T47D (cell line): ENCODE measurements around the gene KIF18B.
A peak's percentile ranks its signal among the peaks of the same experiment; 100 is the strongest.

Experiments used
- DNase-seq, 2 experiments: peaks; one replicate each; pipeline versions ENCODE4 v3.0.0 to v3.0.0-alpha.2; 2011 to 2012; ENCODE audit warnings: low read depth in 1 of 2, low spot score in 1 of 2
- JUND ChIP-seq: IDR thresholded peaks from 2 replicates; pipeline ENCODE4 v1.6.1; 2012; ENCODE audit warnings: low read depth
- in situ Hi-C: cut with HindIII; loops from 2 replicates; pipeline ENCODE4 v1.10.0; 2016; ENCODE audit warnings: low sequenced_read_pairs, low pct_unique_long_range_greater_than_20kb

KIF18B gene

DNA sequence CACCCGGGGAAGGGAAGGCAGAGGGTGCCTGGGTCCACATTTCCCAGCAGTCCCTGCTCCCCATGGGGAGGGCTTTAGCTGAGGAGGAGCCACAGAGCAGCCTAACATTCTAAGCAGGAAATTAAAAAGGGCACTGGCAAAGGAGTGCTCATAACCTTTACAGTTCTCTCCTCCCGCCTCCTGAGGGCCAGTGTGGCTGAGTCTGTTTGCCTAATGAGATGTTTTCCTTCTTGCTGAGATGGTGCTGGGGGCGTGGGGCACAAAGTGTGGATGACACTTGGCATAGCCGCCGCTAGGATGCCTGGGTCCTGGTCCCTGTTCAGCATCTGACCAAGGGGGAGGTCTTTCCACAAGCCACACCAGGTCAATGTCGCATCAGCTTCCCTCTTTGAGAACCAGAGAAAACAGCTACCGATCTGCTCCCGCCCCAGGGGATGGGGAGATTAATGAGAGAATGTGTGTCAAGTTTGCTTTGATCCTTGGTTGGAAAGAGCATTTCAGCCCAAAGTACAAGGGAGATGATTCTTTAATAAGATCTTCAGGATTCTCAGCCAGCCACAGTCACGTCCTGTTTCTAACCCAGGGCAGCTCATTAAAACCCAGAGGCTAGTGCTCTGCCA is 5.8 kb downstream of the KIF18B start:
- TF ChIP-seq JUND, result no peak
- in situ Hi-C loops, result no loop called here
- peak; percentile 60 to 86 for DNase-seq

DNA sequence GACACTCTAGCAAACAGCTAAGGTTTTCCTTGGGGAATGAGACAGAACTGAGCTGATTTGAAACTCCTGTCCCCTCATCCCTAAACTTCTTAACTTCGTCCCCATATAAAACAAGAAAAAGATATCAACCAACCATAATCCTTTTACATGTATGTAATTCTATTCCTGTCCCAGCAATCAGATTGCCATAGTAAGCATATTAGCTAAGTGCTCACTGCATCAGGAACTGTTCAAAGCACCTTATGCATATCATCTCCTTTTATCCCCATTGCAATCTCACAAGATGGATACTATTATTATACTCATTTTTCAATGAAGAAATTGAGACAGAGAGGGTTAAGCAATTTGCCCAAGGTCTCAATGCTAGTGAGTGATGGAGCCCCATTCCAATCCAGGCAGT is 6.8 kb downstream of the KIF18B start:
- in situ Hi-C loops, result no loop called here
- no peak for TF ChIP-seq JUND
- DNase-seq, result no peak

DNA sequence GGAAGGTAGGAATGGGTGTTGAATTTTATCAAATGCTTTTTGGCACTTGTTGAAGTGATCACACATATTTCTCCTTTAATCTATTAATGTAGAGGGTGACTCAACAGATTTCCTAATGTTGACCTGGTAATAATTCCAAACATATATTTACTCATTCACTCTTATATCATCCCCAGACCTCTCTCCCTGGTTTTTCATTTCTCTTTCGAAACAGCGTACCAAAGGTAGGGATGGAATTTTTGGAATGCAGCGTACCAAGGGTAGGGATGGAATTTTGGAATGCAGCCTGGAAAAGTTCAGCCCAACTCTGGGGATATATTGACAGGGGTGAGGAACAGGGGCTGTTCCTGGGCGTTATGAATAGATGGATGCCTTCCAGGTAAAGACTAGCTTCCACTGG is 7.3 kb downstream of the KIF18B start:
- in situ Hi-C loops, result no loop called here
- TF ChIP-seq JUND, result no peak
- peak; percentile 53 to 71 for DNase-seq

DNA sequence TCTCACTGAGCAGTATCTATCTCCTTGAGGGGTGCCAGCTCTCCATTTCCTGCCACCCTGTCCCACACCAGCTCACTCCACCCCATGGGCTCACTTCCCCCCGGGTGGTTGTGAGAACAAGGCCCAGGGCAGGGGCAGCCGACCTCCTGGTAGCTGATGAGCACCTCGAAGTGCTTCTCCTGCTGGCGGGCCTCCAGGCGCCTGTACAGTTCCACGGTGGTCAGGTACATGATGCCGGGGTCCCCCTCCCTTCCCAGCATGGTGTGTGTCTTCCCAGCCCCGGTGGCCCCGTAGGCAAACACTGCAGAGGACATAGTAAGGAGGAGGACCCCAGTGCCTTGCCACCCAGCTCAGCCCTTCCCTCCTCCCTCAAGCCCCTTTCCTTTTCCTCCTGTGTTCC is 12.5 kb downstream of the KIF18B start:
- TF ChIP-seq JUND, result no peak
- in situ Hi-C loops, result no loop called here
- no peak for DNase-seq

DNA sequence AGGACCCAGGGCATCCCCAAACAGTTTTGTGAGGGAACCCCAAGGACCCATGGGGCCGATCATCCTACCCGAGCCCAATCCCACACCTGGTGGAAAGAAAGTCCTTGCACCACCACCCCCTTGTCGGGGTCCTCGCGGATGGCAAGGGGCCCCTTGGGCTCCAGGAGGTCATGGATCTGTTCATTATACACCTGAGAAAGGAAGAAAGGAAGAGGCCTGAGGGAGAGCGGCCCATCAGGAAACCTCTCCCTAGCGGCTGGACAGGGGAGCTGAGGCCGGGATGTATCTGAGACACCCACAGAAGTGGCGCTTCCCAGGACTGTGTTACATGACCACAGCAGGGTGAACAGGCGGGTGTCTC is 12.8 kb downstream of the KIF18B start:
- no peak for DNase-seq
- in situ Hi-C loops, result no loop called here
- no peak for TF ChIP-seq JUND

DNA sequence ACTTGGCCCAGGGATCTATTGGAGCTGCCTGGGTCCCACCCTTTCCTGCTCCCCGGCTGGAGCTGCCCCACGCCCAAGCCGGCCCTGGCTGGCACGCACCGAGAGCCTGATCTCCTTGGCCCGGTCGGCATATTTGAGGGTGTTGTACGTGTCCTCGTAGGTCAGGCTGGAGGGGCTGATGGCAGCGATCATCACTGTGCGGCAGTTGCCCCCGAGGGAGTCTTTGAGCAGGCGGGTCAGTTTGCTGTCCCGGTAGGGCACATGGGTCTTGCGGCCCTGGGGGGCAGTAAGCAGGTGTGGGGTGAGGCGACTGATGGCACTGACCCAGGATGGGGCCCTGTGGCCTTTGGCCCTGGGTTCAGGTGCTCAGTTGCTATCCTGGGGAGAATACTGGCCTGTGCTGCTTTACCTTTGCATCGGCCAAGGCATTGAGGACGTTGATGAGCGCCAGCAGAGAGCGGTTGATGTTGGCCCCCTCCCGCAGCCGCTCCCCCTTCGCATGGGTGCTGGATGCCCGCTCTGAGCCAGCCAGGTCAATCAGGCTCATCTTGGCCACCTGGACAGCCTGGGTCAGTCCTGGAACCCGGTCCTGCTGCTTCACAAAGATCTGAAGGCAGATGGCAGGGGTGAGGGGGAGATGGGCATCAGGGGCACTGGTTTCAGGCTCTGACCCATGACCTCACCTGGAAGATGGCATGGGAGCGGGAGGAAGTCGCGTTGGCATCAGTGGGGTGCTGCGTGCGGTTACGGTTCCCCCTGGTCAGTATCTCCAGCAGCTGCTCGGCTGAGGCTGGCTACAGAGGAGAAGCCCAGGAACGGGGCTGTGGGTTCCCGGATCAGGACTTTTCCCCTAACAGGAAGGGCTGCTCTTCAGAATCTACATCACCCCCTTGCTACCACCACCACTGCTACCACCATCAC is 13.5 kb downstream of the KIF18B start:
- in situ Hi-C loops, result no loop called here
- TF ChIP-seq JUND, result no peak
- no peak for DNase-seq

DNA sequence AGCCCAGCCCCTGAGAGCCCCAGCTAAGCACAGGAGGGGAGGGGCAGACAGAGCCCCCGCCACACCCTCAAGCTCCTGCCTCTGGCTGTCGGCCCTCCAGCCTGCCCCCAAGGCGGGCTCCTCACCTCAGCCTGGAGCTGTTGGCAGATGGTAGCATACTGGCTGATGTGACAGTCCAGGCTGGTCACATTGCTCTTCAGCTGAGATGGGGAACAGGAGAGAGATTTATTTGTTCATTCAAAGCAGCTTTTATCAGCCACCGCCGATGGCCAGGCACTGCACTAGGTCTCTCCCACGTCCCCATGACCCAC is 14.8 kb downstream of the KIF18B start:
- in situ Hi-C loops, result no loop called here
- DNase-seq, result no peak

DNA sequence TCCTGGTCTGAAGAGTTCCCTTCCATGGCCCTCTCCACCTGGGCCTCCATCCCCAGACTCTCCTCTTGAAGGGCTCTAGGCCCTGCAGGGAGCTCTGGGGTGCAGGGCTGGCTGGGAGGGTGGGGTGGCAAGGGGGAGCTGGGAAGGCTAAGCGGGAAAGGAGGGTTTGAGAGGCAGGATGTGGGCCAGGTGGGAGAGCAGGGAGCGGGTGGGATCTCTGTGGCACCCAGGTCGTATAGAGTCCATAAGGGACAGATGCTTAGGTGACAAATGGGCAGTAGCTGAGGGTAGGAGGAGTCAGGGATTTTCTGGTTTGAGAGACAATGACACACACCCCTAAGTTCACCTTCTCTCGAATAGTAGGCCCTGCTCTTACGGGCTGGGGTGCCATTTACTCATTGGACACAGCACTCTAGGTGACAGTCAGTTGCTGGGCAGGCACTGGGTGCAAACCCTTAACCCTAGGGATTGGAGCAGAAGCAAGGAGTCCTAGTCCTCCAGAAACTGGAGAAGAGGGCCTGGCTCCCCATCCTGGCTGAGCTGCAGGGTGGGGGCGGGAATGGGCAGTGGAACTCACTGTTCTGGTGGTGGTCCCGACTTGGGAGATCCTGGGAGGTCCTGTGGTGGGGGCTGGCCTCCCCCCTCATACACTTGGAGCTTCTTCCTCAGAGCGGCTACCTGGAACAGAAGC is 15.3 kb downstream of the KIF18B start:
- in situ Hi-C loops, result no loop called here
- no peak for DNase-seq
- TF ChIP-seq JUND, result no peak

More for the DNA sequence above, 14.8 kb downstream of the KIF18B start:
- no peak for TF ChIP-seq JUND

DNA sequence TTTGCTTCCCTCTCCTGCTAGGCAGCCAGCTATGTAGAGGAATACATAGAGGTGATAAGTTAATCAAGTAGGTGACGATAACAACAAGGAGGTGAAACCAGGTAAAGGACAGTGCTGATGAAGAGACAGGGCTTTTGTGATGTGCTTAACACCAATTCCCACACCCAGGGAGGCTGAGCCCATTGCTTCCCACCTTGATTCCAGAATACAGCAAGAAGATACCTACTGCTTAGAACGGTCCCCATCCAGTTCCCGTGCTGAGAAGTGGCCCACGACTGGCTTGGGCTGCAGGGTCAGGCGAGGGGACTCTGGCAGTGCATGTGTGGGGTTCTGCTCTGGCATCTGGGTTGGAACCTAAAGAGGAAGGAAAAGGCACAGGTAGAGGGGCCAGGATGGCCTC is 16.2 kb downstream of the KIF18B start:
- in situ Hi-C loops, result no loop called here
- no peak for TF ChIP-seq JUND
- DNase-seq, result no peak

DNA sequence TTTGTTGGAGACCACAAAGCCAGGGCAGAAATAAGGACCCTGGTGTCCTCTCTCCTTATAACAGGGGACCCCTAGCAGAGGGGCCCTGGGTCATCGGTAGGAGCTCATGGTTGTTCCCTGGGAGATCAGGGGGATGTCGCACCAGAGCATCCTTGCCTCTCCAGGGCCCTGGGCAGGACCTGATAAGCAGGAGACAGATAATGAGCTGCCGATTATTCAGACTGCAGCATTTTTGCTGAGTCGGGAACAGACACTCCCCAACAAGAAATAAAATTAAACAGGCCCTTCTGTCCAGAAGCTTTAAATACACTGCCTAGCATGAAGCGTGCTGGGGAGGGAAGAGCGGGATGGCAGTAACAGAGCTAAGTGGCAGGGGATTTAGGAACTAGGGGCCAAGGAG is 16.9 kb downstream of the KIF18B start:
- in situ Hi-C loops, result no loop called here
- no peak for DNase-seq
- TF ChIP-seq JUND, result no peak

DNA sequence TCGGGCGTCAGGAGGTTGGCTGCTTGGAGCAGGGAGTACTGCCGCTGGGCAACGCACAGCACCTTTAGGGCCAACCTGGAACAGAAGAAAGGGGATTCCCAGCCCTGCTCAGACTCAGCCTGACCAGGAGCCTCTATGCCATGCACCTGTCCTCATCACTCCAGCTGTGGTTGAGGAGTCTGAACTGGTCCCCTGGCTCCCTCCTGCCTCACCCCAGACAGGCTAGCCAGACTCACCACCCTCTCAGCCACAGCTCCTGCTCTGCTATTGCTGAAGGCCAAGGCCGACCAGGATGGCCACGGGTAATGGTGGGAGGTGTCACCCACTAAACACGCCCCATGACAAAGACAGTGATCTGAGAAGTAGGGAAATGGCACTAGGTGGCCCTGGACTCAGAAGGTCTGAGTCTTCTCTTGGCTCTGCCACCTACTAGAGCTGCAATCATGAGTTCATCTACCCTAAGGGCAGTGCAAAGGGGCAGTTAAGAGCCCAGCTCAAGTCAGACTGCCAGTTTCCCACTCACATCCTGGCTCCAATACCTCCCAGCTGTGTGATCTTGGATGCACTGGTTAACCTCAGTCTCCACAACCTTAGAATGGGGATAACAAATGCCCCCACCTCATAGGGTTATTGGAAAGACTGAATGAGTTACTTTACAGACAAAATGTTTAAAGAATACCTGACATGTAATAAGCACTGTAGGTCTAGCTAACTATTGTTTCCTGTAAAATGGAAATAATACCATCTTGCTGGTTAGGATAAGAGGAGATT is 18.4 kb downstream of the KIF18B start:
- in situ Hi-C loops, result no loop called here
- DNase-seq, result no peak
- TF ChIP-seq JUND, result no peak

DNA sequence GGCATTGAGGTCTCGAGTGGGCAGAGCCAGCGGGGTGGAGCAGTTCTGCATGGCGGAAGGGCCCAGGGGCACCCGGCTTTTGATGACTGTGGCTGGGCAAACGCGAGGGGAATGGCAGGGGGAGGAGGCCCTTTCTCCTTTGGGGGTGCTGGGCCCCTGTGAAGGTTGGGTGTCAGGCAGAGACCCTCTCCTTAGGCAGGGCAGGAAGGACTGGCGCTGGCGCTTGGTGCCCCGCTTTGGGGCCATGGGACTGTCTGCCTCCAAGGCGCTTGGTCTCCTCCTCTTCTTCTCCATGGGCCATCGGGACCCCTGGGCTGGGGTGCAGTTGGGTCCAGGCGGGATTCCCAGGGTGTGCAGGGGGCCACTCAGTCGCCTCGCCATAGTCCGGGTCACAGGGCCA is 19.4 kb downstream of the KIF18B start:
- no peak for DNase-seq
- TF ChIP-seq JUND, result no peak
- in situ Hi-C loops, result no loop called here
